OCI-LY7 (cell line): ENCODE results near the gene AMZ1.

ENCODE experiments used
- CTCF ChIP-seq: fragments of 200-600 bp; sonication (generic); conservative IDR thresholded peaks from 2 replicates; pipeline ENCODE4 v1.5.1; 2014; ENCODE audit warnings: mild to moderate bottlenecking, antibody characterized with exemption, low read length, moderate library complexity, mixed read lengths
- EZH2phosphoT487 ChIP-seq: fragments of 200-600 bp; sonication (generic); IDR thresholded peaks from 2 replicates; pipeline ENCODE4 v1.6.1; 2018; ENCODE audit warnings: low read depth, borderline replicate concordance, mild to moderate bottlenecking, mixed run types, antibody characterized with exemption, low read length, moderate library complexity, mixed read lengths

GRCh38 chr7:2732959-2733584 is 45.1 kb downstream of the AMZ1 start:
- TF ChIP-seq CTCF = no peak
- TF ChIP-seq EZH2phosphoT487 = no peak
